Endodermal cell (in vitro differentiated cells): ENCODE measurements around the gene ARMC2. TPM values are rescaled to one million over a fixed set of nuclear protein-coding genes. Genes with fewer than 3 reads are reported as not detected.

Source experiments
- DNase-seq: peaks from one replicate; pipeline ENCODE4 v3.0.0-alpha.2; 2017
- H3K27ac ChIP-seq: 2 replicates; pipeline ENCODE4 v1.5.1; 2013; ENCODE audit warnings: mild to moderate bottlenecking, low read depth, low read length, moderate library complexity
- H3K27me3 ChIP-seq: 2 replicates; pipeline ENCODE4 v1.6.1; 2013; ENCODE audit warnings: mild to moderate bottlenecking, low read length, moderate library complexity; ENCODE audit not compliant: insufficient read depth, control insufficient read depth, poor library complexity, severe bottlenecking
- H3K36me3 ChIP-seq: 2 replicates; pipeline ENCODE4 v1.7.0; 2013; ENCODE audit warnings: mild to moderate bottlenecking, low read length, moderate library complexity; ENCODE audit not compliant: control insufficient read depth, insufficient read depth
- H3K4me1 ChIP-seq: one replicate; pipeline ENCODE4 v1.7.0; 2013; ENCODE audit warnings: low read length; ENCODE audit not compliant: control insufficient read depth, insufficient read depth
- H3K4me3 ChIP-seq: 2 replicates; pipeline ENCODE4 v1.5.1; 2013; ENCODE audit warnings: mild to moderate bottlenecking, low read length, moderate library complexity
- H3K9ac ChIP-seq: 2 replicates; pipeline ENCODE4 v1.6.1; 2013; ENCODE audit warnings: mild to moderate bottlenecking, low read length, moderate library complexity; ENCODE audit not compliant: poor library complexity, severe bottlenecking; ENCODE audit errors: extremely low read depth
- H3K9me3 ChIP-seq: 2 replicates; pipeline ENCODE4 v1.6.1; 2013; ENCODE audit warnings: mild to moderate bottlenecking, low read length, moderate library complexity; ENCODE audit not compliant: control insufficient read depth
- H3K27ac Mint-ChIP-seq: 2 replicates; pipeline ENCODE4 v1.8.0; 2020; ENCODE audit warnings: mixed read lengths
- H3K27me3 Mint-ChIP-seq: 2 replicates; pipeline ENCODE4 v1.8.0; 2021; ENCODE audit warnings: mild to moderate bottlenecking, mixed read lengths; ENCODE audit not compliant: insufficient read depth
- H3K36me3 Mint-ChIP-seq: 2 replicates; pipeline ENCODE4 v1.8.0; 2020; ENCODE audit warnings: low read depth, mixed read lengths
- H3K4me1 Mint-ChIP-seq: 2 replicates; pipeline ENCODE4 v1.8.0; 2020; ENCODE audit warnings: mixed read lengths
- H3K4me3 Mint-ChIP-seq: 2 replicates; pipeline ENCODE4 v1.8.0; 2020; ENCODE audit warnings: mild to moderate bottlenecking, moderate library complexity, mixed read lengths
- H3K9me3 Mint-ChIP-seq: 2 replicates; pipeline ENCODE4 v1.8.0; 2020; ENCODE audit warnings: mild to moderate bottlenecking, mixed read lengths
- WGBS, 2 experiments: methylation state at CpG; one replicate each; pipeline versions ENCODE4 v1.1.5 to v1.1.7; 2013; ENCODE audit warnings: missing lambda C conversion rate in 2 of 2, mixed read lengths in 1 of 2; ENCODE audit not compliant: insufficient coverage in 1 of 2, insufficient read length in 1 of 2; 5-methylcytosine and 5-hydroxymethylcytosine counted together
- total RNA-seq, 2 donors: library from RNA; stranded (reverse); fragmentation: NEBNext Ultra II Directional in 1 of 2; extraction: Animal tissue kit (Norgen Biotek cat#: 25700) in 1 of 2; gene quantifications; 2 replicates in 1 of 2; 3 replicates in 1 of 2; pipeline ENCODE4 v1.2.1, GENCODE V29; 2021
- TF ChIP-seq, protein P1 (sequence below): fragments of 200-600 bp; sonication (generic); conservative IDR thresholded peaks from 2 replicates; pipeline ENCODE4 v1.5.0; 2021; ENCODE audit warnings: antibody characterized with exemption, mild to moderate bottlenecking

The ARMC2 gene
- total RNA-seq, 2 donors from 2014 or later: 7.1 to 8.3 TPM

DNA sequence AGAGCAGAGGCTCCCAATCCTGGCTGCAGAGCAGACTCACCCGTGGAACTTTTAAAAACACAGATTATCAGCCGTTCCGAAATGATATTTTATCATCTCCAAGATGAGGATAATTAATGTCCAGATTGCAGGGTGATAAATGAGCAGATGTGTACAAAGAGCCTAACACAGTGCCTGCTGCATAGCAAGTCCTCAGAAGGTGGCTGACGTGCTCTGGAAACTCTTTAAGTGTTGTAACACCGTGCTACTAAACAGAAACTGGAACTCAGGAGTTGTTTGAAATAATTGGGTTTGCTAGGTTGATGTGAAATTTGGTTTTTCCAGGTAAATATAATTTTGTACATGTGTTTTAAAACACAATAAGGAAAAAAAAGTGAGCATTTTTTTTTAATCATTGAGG lies 118.0 kb downstream of the ARMC2 start:
- Histone ChIP-seq H3K27me3 (no peaks in the 10 kb centered on the region), H3K4me1 (peaks cover 5% of the 10 kb centered on the region), H3K9ac (no peak overlapping the region), H3K36me3 (no peaks in the 10 kb centered on the region), H3K4me3 (no peak overlapping the region), H3K27ac (no peak overlapping the region), H3K9me3 (no peaks in the 10 kb centered on the region)
- DNase-seq: no peak
- no peak overlapping the region for H3K4me3 Mint-ChIP-seq
- H3K9me3 Mint-ChIP-seq: no peaks in the 10 kb centered on the region
- H3K27me3 Mint-ChIP-seq: no peaks in the 10 kb centered on the region
- WGBS, 2 experiments: 90 to 100% methylated on average over 3 to 5 of the region's 5 CpGs
- TF ChIP-seq, protein P1, sequence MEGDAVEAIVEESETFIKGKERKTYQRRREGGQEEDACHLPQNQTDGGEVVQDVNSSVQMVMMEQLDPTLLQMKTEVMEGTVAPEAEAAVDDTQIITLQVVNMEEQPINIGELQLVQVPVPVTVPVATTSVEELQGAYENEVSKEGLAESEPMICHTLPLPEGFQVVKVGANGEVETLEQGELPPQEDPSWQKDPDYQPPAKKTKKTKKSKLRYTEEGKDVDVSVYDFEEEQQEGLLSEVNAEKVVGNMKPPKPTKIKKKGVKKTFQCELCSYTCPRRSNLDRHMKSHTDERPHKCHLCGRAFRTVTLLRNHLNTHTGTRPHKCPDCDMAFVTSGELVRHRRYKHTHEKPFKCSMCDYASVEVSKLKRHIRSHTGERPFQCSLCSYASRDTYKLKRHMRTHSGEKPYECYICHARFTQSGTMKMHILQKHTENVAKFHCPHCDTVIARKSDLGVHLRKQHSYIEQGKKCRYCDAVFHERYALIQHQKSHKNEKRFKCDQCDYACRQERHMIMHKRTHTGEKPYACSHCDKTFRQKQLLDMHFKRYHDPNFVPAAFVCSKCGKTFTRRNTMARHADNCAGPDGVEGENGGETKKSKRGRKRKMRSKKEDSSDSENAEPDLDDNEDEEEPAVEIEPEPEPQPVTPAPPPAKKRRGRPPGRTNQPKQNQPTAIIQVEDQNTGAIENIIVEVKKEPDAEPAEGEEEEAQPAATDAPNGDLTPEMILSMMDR: no peak
- H3K4me1 Mint-ChIP-seq: peaks cover 24% of the 10 kb centered on the region
- peaks cover 2% of the 10 kb centered on the region for H3K36me3 Mint-ChIP-seq
- peak overlapping the region; percentile 79 for H3K27ac Mint-ChIP-seq

- no peak overlapping the region for H3K9ac ChIP-seq
- no peak overlapping the region for H3K4me3 Mint-ChIP-seq
- TF ChIP-seq, protein P1: no peak
- H3K27ac ChIP-seq: no peak overlapping the region
- H3K27me3 ChIP-seq: no peaks in the 10 kb centered on the region
- 61 to 75% methylated on average over 5 to 11 of the region's 12 CpGs for WGBS, 2 experiments
- H3K36me3 ChIP-seq: no peaks in the 10 kb centered on the region
- peaks cover 5% of the 10 kb centered on the region for H3K4me1 ChIP-seq
- peaks cover 30% of the 10 kb centered on the region for H3K4me1 Mint-ChIP-seq
- no peaks in the 10 kb centered on the region for H3K9me3 Mint-ChIP-seq
- H3K9me3 ChIP-seq: no peaks in the 10 kb centered on the region
- no peaks in the 10 kb centered on the region for H3K27me3 Mint-ChIP-seq
- no peak overlapping the region for H3K4me3 ChIP-seq
- peak; percentile 83 for DNase-seq
- H3K36me3 Mint-ChIP-seq: peaks cover 2% of the 10 kb centered on the region
- peak overlapping the region; percentile 79 for H3K27ac Mint-ChIP-seq
These were observed 118.9 kb downstream of the ARMC2 start for GRCh38 chr6:108966855-108967755.

- TF ChIP-seq, protein P1: peak; percentile 67
- peak; percentile 84 for DNase-seq
These were observed 120.4 kb downstream of the ARMC2 start for GRCh38 chr6:108968325-108969316.

More at GRCh38 chr6:108968325-108969316, 120.4 kb downstream of the ARMC2 start:
- Histone ChIP-seq H3K4me1 (peaks cover 5% of the 10 kb centered on the region), H3K4me3 (no peak overlapping the region), H3K9ac (no peak overlapping the region), H3K9me3 (no peaks in the 10 kb centered on the region), H3K27ac (no peak overlapping the region), H3K36me3 (no peaks in the 10 kb centered on the region), H3K27me3 (no peaks in the 10 kb centered on the region)
- Mint-ChIP-seq H3K4me1 (peaks cover 30% of the 10 kb centered on the region), H3K4me3 (no peak overlapping the region), H3K27me3 (no peaks in the 10 kb centered on the region), H3K27ac (no peak overlapping the region), H3K36me3 (peaks cover 2% of the 10 kb centered on the region), H3K9me3 (no peaks in the 10 kb centered on the region)
- WGBS, 2 experiments: 88 to 89% methylated on average over 10 to 13 of the region's 14 CpGs
